Lower lobe of right lung (tissue), 2 donors: ENCODE results near the gene IRAK2. TPM values are rescaled to one million over a fixed set of nuclear protein-coding genes. Genes with fewer than 3 reads are reported as not detected.
"Not testable (repeated sequence)": the region's sequence is repeated elsewhere in the genome, so short reads cannot be mapped to it uniquely, and the experiment has no call there.

ENCODE experiments used
- ATAC-seq, 2 donors: fragments of 200-7000 bp; cut with Tn5 transposase; one replicate each; pipeline ENCODE4 v1.9.1; 2020 to 2022; ENCODE audit warnings: mild to moderate bottlenecking in 2 of 2, moderate library complexity in 2 of 2
- DNase-seq: peaks from one replicate; pipeline ENCODE4 v3.0.0-alpha.2; 2020
- H3K27ac ChIP-seq: fragments of 200-600 bp; one replicate; pipeline ENCODE4 v1.8.0; 2022
- H3K27me3 ChIP-seq: fragments of 200-600 bp; one replicate; pipeline ENCODE4 v1.8.0; 2022; ENCODE audit warnings: low read depth
- H3K36me3 ChIP-seq: fragments of 200-600 bp; one replicate; pipeline ENCODE4 v1.8.0; 2022; ENCODE audit warnings: mild to moderate bottlenecking
- H3K4me1 ChIP-seq: fragments of 200-600 bp; one replicate; pipeline ENCODE4 v1.8.0; 2022
- H3K4me3 ChIP-seq: fragments of 200-600 bp; one replicate; pipeline ENCODE4 v1.8.0; 2022; ENCODE audit warnings: mild to moderate bottlenecking
- H3K9me3 ChIP-seq: fragments of 200-600 bp; one replicate; pipeline ENCODE4 v1.8.0; 2022
- intact Hi-C: fragments of 100-400 bp; cut with DNase I; formaldehyde crosslinking; loops from one replicate; pipeline ENCODE4 v1.11.0; 2022
- total RNA-seq: library from RNA; stranded (reverse); fragmentation: NEBNext Ultra II Directional; extraction: Animal tissue kit (Norgen Biotek cat#: 25700); gene quantifications from one replicate; pipeline ENCODE4 v1.2.1, GENCODE V29; 2021
- TF ChIP-seq, protein P1 (sequence below): fragments of 200-600 bp; IDR thresholded peaks from one replicate; pipeline ENCODE4 v1.8.0; 2022; ENCODE audit warnings: antibody characterized with exemption, mild to moderate bottlenecking
- donor health status: DM: no; HTN: yes; CAD: no; lungs with severe emphysema.

IRAK2 gene
- total RNA-seq, 1 donor from 2014 or later = 3.9 TPM

DNA sequence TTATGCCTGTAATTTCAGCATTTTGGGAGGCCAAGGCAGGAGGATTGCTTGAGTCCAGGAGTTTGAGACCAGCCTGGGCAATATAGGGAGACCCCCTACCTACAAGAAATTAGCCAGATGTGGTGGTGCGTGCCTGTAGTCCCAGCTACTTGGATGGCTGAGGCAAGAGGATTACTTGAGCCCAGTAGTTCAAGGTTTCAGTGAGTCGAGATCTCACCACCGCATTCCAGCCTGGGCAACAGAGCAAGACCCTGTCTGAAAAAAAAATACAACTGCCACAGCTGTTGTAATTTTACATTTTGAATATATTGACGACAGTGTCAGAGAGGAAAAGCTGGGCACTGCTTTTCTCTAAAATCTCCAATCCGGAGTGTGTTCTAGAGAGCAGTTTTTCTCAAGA is 104.7 kb downstream of the IRAK2 start:
- Histone ChIP-seq H3K27ac (no peak overlapping the region), H3K4me3 (no peak overlapping the region), H3K9me3 (no peaks in the 10 kb centered on the region), H3K36me3 (peaks cover 74% of the 10 kb centered on the region), H3K4me1 (peaks cover 16% of the 10 kb centered on the region), H3K27me3 (no peaks in the 10 kb centered on the region)
- DNase-seq = no peak
- TF ChIP-seq, protein P1, sequence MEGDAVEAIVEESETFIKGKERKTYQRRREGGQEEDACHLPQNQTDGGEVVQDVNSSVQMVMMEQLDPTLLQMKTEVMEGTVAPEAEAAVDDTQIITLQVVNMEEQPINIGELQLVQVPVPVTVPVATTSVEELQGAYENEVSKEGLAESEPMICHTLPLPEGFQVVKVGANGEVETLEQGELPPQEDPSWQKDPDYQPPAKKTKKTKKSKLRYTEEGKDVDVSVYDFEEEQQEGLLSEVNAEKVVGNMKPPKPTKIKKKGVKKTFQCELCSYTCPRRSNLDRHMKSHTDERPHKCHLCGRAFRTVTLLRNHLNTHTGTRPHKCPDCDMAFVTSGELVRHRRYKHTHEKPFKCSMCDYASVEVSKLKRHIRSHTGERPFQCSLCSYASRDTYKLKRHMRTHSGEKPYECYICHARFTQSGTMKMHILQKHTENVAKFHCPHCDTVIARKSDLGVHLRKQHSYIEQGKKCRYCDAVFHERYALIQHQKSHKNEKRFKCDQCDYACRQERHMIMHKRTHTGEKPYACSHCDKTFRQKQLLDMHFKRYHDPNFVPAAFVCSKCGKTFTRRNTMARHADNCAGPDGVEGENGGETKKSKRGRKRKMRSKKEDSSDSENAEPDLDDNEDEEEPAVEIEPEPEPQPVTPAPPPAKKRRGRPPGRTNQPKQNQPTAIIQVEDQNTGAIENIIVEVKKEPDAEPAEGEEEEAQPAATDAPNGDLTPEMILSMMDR = no peak
- no peak for ATAC-seq
- intact Hi-C loops = no loop called here

DNA sequence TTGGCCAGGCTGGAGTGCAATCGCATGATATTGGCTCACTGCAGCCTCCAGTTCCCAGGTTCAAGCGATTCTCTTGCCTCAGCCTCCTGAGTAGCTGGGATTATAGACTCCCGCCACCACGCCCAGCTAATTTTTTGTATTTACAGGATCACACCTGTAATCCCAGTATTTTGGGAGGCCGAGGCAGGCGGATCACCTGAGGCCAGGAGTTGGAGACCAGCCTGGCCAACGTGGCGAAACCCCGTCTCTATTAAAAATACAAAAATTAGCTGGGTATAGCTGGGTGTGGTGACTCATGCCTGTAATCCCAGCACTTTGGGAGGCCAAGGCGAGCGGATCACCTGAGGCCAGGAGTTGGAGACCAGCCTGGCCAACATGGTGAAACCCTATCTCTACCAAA is 107.8 kb downstream of the IRAK2 start:
- intact Hi-C loops, H3K27me3 ChIP-seq, H3K9me3 ChIP-seq, DNase-seq, ATAC-seq, H3K27ac ChIP-seq, H3K4me3 ChIP-seq: not testable (repeated sequence)
- Histone ChIP-seq H3K36me3 (peaks cover 74% of the 10 kb centered on the region), H3K4me1 (peaks cover 21% of the 10 kb centered on the region)

DNA sequence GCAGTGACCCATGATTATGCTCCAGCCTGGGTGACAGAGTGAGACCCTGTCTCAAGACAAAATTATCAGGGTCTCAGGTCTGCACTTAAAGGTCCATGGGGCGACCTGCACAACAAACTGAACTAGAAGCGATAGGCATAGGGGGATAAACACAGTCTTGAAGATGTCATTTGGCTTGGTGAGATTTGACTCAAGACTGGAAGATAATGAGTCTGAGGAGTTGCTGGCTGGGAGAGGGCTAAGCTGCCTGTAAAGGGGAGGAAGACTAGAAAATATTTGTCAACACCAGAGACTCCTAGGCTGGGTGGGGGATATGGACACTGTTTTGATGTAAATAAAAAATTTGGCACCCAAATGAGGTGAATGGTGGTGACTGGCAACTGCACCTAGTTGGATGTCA is 108.3 kb downstream of the IRAK2 start:
- TF ChIP-seq, protein P1 = no peak
- Histone ChIP-seq H3K27me3 (no peaks in the 10 kb centered on the region), H3K9me3 (no peaks in the 10 kb centered on the region), H3K36me3 (peaks cover 74% of the 10 kb centered on the region), H3K27ac (no peak overlapping the region), H3K4me1 (peaks cover 21% of the 10 kb centered on the region), H3K4me3 (no peak overlapping the region)
- ATAC-seq = no peak
- DNase-seq = no peak
- intact Hi-C loops = no loop called here

DNA sequence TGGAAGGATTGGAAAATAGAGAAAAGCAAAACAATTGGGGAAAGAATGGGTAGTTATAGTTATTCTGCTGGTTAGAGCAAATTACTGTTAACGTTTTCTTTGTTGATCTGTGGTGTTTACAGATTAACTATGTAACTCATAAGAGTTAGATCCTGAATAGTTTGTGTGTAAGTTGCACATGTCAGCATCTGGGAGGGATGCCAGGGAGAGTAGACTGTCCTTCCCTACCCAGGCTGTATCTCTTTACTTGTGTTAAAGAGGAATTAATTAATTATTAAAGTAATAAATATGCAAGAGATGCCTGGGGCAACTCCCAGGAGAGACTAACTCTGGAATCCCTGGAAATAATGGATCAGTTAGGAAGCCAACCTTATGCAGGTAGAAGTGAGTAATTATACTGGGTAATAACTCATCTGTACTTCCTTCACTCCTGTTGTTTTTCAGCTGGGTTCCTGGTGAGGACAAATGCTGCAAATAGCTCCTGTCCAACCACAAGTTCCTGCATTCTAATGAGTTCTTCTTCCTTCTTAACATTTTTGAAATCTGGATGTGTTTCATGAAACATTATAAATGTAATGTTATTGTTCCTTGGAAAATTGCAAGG is 109.1 kb downstream of the IRAK2 start:
- Histone ChIP-seq H3K9me3 (no peaks in the 10 kb centered on the region), H3K4me1 (peaks cover 21% of the 10 kb centered on the region), H3K4me3 (no peak overlapping the region), H3K27ac (no peak overlapping the region), H3K36me3 (peaks cover 74% of the 10 kb centered on the region), H3K27me3 (no peaks in the 10 kb centered on the region)
- intact Hi-C loops = no loop called here
- TF ChIP-seq, protein P1 = no peak
- DNase-seq (no peak), ATAC-seq (no peak)

DNA sequence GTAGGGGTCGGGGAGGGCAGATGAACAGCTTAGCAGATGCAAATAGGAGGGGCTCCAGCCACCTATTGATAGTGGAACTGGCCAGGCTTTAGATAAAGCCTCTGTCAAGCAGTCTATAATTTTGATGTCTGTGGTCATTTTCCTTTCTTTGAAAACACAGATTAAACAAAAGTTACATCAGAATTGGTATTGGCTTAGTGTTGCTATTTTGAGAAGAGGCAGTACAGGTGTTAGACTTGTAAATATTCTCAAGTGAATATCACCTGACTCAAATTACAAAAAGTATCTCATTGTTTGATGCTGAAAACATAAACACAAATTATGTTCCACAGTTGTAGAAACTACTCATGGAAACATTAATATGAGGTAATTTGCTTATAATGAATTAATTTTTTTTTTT is 109.9 kb downstream of the IRAK2 start:
- Histone ChIP-seq H3K4me3 (no peak overlapping the region), H3K27ac (no peak overlapping the region), H3K36me3 (peaks cover 76% of the 10 kb centered on the region), H3K27me3 (no peaks in the 10 kb centered on the region), H3K4me1 (peaks cover 21% of the 10 kb centered on the region), H3K9me3 (no peaks in the 10 kb centered on the region)
- intact Hi-C loops = no loop called here
- no peak for DNase-seq
- ATAC-seq = no peak
- TF ChIP-seq, protein P1 = no peak

DNA sequence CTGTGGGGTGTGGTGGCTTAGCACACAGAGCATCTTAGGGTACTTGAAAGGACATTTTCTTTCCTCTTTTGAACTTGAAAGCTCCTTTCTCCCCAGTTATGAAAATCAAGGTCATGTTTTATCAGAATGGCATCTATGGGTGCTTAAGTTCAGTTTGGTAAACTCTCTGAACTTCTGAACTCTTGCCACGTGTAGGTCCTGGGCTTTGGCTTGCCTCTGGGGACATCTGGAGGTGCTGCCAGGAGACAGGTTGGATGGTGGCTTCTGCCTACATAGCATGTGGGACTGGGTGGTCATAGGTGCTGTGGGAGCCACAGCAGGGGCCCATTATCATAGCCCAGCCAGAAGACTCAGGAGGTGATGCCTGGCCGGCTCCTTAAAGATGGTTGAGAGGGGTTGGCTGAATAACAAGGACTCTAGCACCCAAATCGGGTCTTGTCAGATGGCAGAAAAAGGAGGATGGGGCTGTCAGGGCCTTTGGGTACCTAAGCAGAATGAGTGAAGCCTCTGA is 112.5 kb downstream of the IRAK2 start:
- no peak for ATAC-seq
- H3K4me1 ChIP-seq = peaks cover 21% of the 10 kb centered on the region
- intact Hi-C loops = no loop called here
- DNase-seq = no peak
- no peak overlapping the region for H3K4me3 ChIP-seq
- H3K36me3 ChIP-seq = peaks cover 69% of the 10 kb centered on the region
- H3K27ac ChIP-seq = no peak overlapping the region
- TF ChIP-seq, protein P1 = no peak
- no peaks in the 10 kb centered on the region for H3K27me3 ChIP-seq
- no peaks in the 10 kb centered on the region for H3K9me3 ChIP-seq
